Ovary (tissue), 9 donors: ENCODE measurements around the gene EIF3B. TPM values are rescaled to one million over a fixed set of nuclear protein-coding genes. Genes with fewer than 3 reads are reported as not detected.

Experiments
- DNase-seq, 5 donors: peaks; one replicate each; pipeline ENCODE4 v3.0.0-alpha.2; 2019 to 2020
- H3K27ac ChIP-seq, 2 donors: fragments of 200-600 bp; one replicate each; pipeline versions ENCODE4 v1.5.1 to v1.8.0; 2019 to 2022
- H3K27me3 ChIP-seq: fragments of 200-600 bp; one replicate; pipeline ENCODE4 v1.8.0; 2022
- H3K36me3 ChIP-seq: fragments of 200-600 bp; sonication (generic); one replicate; pipeline ENCODE4 v1.5.1; 2019
- H3K4me1 ChIP-seq: one replicate; pipeline ENCODE4 v1.8.1; 2013; ENCODE audit warnings: mild to moderate bottlenecking, moderate library complexity; ENCODE audit not compliant: insufficient read depth
- H3K4me3 ChIP-seq: fragments of 200-600 bp; sonication (generic); one replicate; pipeline ENCODE4 v1.5.1; 2017
- H3K9me3 ChIP-seq, 2 donors: fragments of 200-600 bp in 1 of 2; sonication (generic) in 1 of 2; one replicate each; pipeline versions ENCODE4 v1.5.1 to v1.8.1; 2013 to 2019; ENCODE audit warnings: mild to moderate bottlenecking in 1 of 2, moderate library complexity in 1 of 2
- EP300 ChIP-seq: sonication (generic); formaldehyde crosslinking; IDR thresholded peaks from one replicate; pipeline ENCODE4 v1.6.1; 2017; ENCODE audit warnings: antibody characterized with exemption
- POLR2A ChIP-seq: fragments of 450-650 bp; IDR thresholded peaks from one replicate; pipeline ENCODE4 v1.6.1; 2017; ENCODE audit warnings: antibody characterized with exemption, mild to moderate bottlenecking, moderate library complexity
- WGBS, 3 donors: extraction: QIAGEN DNeasy Blood & Tissue Kit in 1 of 3; methylation state at CpG; one replicate each; pipeline versions ENCODE4 v1.1.5 to v1.1.7; 2013 to 2017; 5-methylcytosine and 5-hydroxymethylcytosine counted together
- intact Hi-C, 4 donors: fragments of 100-400 bp; cut with DNase I; formaldehyde crosslinking; loops; one replicate each; pipeline versions ENCODE4 v1.11.0 to v1.15.1; 2022 to 2023
- polyA plus RNA-seq, 2 donors: library from polyadenylated mRNA; stranded (reverse); fragments of 200-250 nt in 1 of 2; fragments of 350-450 nt in 1 of 2; fragmentation: Illumina TruSeq in 1 of 2; extraction: RNeasy Lipid Tissue Mini Kit (QIAGEN cat#74804) in 1 of 2; gene quantifications; one replicate each; pipeline ENCODE4 v1.2.3, GENCODE V29; 2013 to 2014
- total RNA-seq, 7 donors: library from RNA; depleted of rRNA in 2 of 7; stranded (reverse); fragments of >200 nt in 2 of 7; fragmentation: NEBNext Ultra II Directional in 3 of 7; extraction: Animal tissue kit (Norgen Biotek cat#: 25700) in 3 of 7; gene quantifications; one replicate each; pipeline versions ENCODE4 v1.1.0 to v1.2.4, GENCODE V29; 2016 to 2023
- TF ChIP-seq, protein P1 (sequence below), 3 donors: fragments of 450-650 bp in 2 of 3; fragments of 200-600 bp in 1 of 3; IDR thresholded peaks; one replicate each; pipeline versions ENCODE4 v1.5.1 to v1.8.0; 2016 to 2022; ENCODE audit warnings: antibody characterized with exemption in 3 of 3, mild to moderate bottlenecking in 1 of 3
- donor health status: DM: no; HTN: no; CAD: no; lungs with moderate emphysema.
- donor health status: DM: no; HTN: no; CAD: no.
- donor health status: Bipolar disorder and iron deficiency.
- donor health status: DM: yes; HTN: yes; CAD: no.
- donor health status: DM: no; HTN: no; CAD: no.
- donor health status: DM: yes; HTN: yes; CAD: no.

The EIF3B gene
- total and polyA plus RNA-seq, 9 donors = 62.3 to 185 (median 114) TPM

GRCh38 chr7:2369139-2369538 is 14.5 kb downstream of the EIF3B start:
- Histone ChIP-seq H3K9me3 (no peaks in the 10 kb centered on the region), H3K27ac (no peak overlapping the region), H3K27me3 (no peaks in the 10 kb centered on the region), H3K4me1 (no peaks in the 10 kb centered on the region), H3K4me3 (no peak overlapping the region), H3K36me3 (no peaks in the 10 kb centered on the region)
- DNase-seq = no peak
- intact Hi-C loops = no loop called here
- 96 to 97% (median 97%) methylated on average over 10 of the region's 10 CpGs for WGBS, 3 donors
- TF ChIP-seq, protein P1, sequence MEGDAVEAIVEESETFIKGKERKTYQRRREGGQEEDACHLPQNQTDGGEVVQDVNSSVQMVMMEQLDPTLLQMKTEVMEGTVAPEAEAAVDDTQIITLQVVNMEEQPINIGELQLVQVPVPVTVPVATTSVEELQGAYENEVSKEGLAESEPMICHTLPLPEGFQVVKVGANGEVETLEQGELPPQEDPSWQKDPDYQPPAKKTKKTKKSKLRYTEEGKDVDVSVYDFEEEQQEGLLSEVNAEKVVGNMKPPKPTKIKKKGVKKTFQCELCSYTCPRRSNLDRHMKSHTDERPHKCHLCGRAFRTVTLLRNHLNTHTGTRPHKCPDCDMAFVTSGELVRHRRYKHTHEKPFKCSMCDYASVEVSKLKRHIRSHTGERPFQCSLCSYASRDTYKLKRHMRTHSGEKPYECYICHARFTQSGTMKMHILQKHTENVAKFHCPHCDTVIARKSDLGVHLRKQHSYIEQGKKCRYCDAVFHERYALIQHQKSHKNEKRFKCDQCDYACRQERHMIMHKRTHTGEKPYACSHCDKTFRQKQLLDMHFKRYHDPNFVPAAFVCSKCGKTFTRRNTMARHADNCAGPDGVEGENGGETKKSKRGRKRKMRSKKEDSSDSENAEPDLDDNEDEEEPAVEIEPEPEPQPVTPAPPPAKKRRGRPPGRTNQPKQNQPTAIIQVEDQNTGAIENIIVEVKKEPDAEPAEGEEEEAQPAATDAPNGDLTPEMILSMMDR (IDR thresholded peaks at IDR 0.05) = no peak
- TF ChIP-seq EP300 (no peak), POLR2A (no peak)

GRCh38 chr7:2371329-2371728 is 16.7 kb downstream of the EIF3B start:
- DNase-seq = no peak
- Histone ChIP-seq H3K27me3 (no peaks in the 10 kb centered on the region), H3K36me3 (no peaks in the 10 kb centered on the region), H3K4me1 (no peaks in the 10 kb centered on the region), H3K4me3 (no peak overlapping the region), H3K9me3 (no peaks in the 10 kb centered on the region), H3K27ac (no peak overlapping the region)
- intact Hi-C loops = no loop called here
- no peak for TF ChIP-seq POLR2A
- no peak for TF ChIP-seq EP300
- TF ChIP-seq, protein P1 (IDR thresholded peaks at IDR 0.05) = no peak
- 82 to 85% (median 84%) methylated on average over 8 of the region's 8 CpGs for WGBS, 3 donors

GRCh38 chr7:2372724-2373123 is 18.1 kb downstream of the EIF3B start:
- TF ChIP-seq, protein P1 (IDR thresholded peaks at IDR 0.05) = no peak
- TF ChIP-seq POLR2A = no peak
- no peak overlapping the region for H3K4me3 ChIP-seq
- H3K27me3 ChIP-seq = no peaks in the 10 kb centered on the region
- peaks cover 2% of the 10 kb centered on the region for H3K4me1 ChIP-seq
- intact Hi-C loops = no loop called here
- H3K9me3 ChIP-seq = no peaks in the 10 kb centered on the region
- H3K36me3 ChIP-seq = no peaks in the 10 kb centered on the region
- H3K27ac ChIP-seq = no peak overlapping the region
- 82 to 87% (median 85%) methylated on average over 14 of the region's 14 CpGs for WGBS, 3 donors
- no peak for DNase-seq

- WGBS, 3 donors = 89 to 90% (median 90%) methylated on average over 14 of the region's 14 CpGs
- DNase-seq = no peak
- no peaks in the 10 kb centered on the region for H3K27me3 ChIP-seq
- no peak for TF ChIP-seq EP300
- TF ChIP-seq, protein P1 (IDR thresholded peaks at IDR 0.05) = no peak
- no peak for TF ChIP-seq POLR2A
- no peak overlapping the region for H3K27ac ChIP-seq
- no peaks in the 10 kb centered on the region for H3K36me3 ChIP-seq
- peaks cover 2% of the 10 kb centered on the region for H3K4me1 ChIP-seq
- intact Hi-C loops = no loop called here
- no peak overlapping the region for H3K4me3 ChIP-seq
- no peaks in the 10 kb centered on the region for H3K9me3 ChIP-seq
These were observed 18.5 kb downstream of the EIF3B start for GRCh38 chr7:2373124-2373556.

DNA sequence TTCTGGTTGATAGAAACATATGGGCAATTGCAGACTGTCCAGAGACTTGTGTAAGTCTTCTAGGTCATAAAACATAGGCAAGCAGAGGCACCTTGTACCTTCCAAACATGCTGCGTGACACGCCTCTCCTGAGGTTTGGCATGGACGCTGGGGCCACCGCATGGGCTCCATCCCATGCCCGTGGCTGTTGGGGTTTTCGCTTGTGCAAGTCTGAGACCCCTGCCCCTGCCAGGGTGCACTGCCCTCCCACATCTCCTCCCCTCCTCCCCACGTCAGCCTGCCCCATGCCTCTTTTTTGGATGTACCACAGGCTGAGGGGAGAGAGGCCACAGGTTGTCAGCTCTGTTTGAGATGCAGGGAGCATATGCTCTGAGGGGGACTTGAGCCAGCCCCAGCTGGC is 19.0 kb downstream of the EIF3B start:
- intact Hi-C loops = no loop called here
- Histone ChIP-seq H3K9me3 (no peaks in the 10 kb centered on the region), H3K27me3 (no peaks in the 10 kb centered on the region), H3K27ac (no peak overlapping the region), H3K36me3 (no peaks in the 10 kb centered on the region), H3K4me1 (peaks cover 2% of the 10 kb centered on the region), H3K4me3 (no peak overlapping the region)
- 84 to 92% (median 85%) methylated on average over 7 of the region's 7 CpGs for WGBS, 3 donors
- TF ChIP-seq, protein P1 (IDR thresholded peaks at IDR 0.05) = no peak
- no peak for TF ChIP-seq POLR2A
- no peak for DNase-seq
